NCI-H510A (cell line): ENCODE measurements around the gene TTLL9.

Source experiments
- DNase-seq: peaks from one replicate; lab custom pipeline; 2025; lab: John Stamatoyannopoulos, UW

TTLL9 gene

DNA sequence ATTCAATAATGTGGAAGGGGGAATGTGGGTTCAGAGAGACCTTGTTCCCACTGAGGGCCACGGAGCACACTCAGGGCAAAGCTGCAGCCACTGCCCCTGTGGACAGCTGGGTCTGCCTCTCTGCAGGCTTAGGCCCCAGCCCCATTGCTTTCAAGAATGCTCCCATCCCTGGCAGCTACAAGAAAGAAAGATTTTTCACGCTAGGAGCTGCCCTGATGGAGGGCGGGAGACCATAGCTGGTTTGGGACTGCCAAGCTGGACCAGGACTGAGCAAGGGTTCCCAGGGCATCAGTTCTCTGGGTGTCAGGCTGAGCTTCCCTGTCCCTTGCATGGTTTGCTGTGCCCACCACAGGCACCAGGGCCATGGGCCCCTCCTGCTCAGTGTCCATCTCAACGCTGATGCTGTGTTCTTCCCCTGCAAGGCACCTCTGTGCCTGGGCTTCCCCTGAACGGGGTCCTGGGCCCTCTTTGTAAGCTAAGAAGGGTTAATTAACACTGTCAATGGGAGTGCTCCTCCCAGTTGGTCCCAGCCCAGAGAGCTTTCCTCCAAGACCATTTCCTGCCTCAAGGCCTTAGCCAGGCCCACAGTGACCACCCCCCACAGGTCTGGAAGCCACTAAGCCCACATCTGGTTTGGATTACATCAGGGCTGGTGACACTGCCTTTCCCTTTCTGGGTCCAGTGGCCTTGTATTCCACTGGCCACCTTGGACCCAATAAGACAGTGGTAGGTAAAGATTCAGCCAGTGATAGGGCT is 33.4 kb upstream of the TTLL9 start:
- DNase-seq: no peak

GRCh38 chr20:31837896-31838397 is 32.5 kb upstream of the TTLL9 start:
- DNase-seq: no peak

GRCh38 chr20:31838646-31839292 is 31.7 kb upstream of the TTLL9 start:
- DNase-seq: no peak

DNA sequence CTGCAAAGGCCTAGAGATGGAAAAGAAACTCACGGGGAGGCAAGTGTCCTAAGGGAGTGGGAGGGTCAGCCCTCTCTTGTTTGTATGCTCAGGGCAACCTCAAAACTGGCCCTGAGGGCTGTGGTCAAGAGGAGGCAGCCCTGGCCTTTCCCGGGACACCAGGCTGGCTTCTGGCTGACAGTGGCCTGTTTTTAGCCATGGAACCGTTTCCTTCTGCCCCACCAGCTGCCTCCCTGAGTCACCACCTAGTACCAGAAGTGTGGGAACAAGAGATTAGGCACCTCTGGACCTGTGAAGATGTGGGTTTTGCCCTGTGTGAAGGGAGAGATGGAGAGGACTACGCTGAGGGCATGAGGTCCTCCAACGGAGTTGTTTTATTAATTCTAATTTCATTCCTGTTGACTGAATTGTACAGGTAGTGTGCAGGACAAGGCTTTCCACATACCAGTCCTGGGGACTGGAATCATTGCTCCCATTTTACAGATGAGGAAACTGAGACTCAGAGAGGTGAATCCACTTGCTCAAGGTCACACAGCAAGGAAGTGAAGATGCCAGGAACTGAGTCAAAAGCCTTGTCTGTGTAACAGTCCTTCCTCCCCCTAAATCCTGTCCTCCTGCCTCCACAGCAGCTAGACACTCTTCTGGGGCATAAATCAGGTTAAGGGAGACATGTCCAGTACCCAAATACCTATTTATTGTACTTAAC is 30.5 kb upstream of the TTLL9 start:
- no peak for DNase-seq

DNA sequence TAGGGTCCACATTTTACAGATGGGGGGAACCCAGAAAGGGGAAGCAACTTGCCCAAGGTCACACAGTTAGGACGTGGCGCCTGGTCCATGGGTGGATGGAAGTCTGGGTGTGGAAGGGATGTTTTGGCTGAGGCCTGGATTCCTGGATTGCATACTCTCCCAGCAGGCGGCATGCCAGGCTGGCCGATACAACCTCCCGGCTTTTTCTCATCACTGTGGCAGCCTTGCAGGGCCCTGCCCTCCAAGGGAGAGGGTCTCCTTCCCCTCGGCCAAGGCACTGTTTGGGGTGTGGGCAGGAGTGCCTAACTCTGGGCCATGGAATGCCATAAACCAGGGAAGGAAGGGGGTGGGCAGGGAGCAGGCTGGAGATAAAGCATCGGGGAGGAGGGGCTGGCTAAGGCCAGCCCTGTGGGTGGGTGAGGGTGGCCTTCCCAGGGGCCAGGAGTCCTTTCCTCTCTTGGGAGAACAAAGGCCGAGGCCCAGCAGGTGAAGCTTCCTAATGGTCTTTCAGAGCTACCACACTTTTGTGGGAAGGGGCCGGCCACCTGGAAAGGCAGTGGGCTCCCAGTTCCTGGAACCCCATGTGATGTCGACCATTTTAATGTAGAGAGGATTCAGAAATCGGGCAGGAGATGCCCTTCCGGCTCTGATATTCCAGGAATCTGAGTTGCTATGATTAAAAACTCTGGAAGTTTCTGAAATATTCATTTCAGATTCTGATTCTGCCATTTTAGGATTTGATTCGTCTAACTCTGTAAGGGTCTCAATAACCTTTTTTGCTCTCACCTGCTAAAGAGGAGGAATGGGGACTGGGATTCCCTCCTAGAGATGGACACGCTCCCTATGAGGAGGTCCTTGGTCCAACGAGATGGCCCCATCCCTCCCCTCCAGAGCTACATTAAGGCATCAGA is 29.3 kb upstream of the TTLL9 start:
- DNase-seq: no peak

GRCh38 chr20:31841928-31842327 is 28.5 kb upstream of the TTLL9 start:
- DNase-seq: no peak

DNA sequence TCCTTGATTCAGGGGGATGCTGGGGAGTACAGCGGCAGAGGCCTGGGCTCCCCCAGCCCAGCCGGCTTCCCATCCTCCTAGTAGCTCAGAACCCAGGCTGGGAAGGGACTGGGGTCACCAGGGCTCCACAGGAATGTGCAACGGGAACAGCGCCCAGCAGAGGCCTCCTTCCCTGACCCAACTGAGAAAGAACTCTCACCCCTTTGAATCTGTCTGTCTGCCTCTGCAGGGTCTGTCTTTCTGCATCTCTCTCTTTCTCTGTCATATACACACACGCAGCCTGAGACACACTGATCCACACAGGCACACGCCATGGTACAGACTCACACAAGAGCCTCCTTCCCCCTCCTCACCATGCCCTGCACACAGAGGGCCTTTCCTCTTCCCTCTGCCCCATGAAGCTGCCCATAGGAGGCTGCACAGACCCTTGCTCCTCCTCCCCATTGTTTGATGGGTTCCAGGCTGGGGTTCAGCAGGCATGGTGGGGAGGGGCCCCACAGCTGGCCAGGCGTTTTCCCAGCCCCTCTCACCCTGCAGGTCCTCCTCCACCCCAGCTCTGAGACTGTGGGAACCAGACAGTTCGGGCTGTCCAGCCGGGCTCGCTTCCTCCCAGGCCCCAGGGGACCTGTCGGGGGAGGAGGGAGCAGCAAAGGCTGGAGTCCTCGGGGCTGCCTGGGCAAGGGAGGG is 27.8 kb upstream of the TTLL9 start:
- no peak for DNase-seq

- DNase-seq: no peak
Observed at GRCh38 chr20:31843288-31843687, 27.1 kb upstream of the TTLL9 start.

- no peak for DNase-seq
Observed at GRCh38 chr20:31843881-31844280, 26.6 kb upstream of the TTLL9 start.

DNA sequence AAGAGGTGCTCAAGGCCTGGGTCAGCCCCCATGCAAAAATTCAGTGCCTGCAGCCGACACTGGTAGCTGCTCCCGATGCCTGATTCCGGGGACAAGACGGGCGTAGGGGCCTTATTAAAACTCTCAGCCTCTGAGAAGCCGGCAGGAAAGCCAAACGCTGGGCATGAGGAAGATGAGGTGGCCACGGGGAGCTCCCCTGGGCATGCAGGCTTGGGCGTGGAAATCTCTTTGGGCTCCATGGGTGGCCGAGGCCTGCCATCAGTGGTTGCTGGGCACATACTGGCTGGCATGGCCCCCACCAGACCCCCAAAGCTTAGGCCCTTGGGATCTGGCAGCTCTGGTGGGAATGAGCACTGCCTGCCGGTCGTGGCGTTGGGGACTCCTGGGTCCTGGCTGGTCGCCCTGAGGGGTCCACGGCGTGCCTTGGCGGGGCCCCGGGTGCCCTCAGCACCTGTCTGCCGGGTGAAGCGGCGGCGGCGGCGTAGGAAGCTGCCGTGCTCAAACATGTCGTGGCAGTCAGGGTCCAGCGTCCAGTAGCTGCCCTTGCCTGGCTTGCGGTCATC is 25.6 kb upstream of the TTLL9 start:
- DNase-seq: no peak

DNA sequence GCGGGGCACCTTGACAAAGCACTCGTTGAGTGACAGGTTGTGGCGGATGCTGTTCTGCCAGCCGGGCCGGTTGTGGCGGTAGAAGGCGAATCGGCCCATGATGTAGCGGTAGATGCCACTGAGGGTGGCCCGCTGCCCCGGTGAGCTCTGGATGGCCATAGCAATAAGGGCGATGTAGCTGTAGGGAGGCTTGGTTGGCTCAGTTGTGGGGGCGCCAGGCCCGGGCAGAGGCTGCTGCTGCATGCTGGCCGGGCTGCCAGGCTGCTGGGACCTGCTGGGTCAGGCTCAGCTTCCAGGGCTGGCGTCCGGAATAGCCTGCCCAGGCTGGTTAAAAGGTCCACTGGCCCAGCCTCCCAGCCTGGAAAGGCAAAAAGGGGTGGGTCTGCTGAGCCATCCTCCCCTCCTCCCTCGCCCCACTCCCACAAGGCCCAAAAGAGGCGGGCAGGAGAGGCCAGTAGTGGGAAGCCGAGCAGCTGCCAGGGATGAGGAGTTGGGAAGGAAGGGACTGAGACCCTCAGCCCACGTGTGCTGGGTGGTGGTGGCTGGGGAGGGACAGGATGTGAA is 25.1 kb upstream of the TTLL9 start, which contains the start of gene FOXS1:
Gene FOXS1, minus strand, starts transcription at position 305 of the 564 bp plus-strand sequence. Its CDS starts 62 bp downstream, at position 243.
- no peak for DNase-seq

DNA sequence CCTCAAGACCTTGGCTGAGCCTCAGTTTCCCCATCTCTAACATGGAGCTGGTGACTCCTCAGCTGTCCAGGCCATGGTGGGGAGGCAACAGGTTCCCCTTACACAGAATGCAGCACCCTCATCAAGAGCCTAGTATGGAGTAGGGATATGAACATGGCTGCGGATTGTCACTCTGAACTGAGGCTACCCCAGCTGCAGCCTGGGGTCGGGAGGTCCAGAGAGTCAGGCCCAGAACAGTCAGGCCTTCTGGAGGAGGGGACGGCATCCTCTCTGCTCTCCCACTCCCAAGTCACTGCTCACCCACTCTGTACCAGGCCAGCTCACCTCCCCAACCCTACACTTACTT is 23.7 kb upstream of the TTLL9 start:
- no peak for DNase-seq

GRCh38 chr20:31848088-31848999 is 22.1 kb upstream of the TTLL9 start:
- DNase-seq: no peak

GRCh38 chr20:31849306-31849930 is 21.0 kb upstream of the TTLL9 start:
- DNase-seq: peak; percentile 84

- no peak for DNase-seq
Observed at GRCh38 chr20:31851240-31851955, 19.0 kb upstream of the TTLL9 start.

DNA sequence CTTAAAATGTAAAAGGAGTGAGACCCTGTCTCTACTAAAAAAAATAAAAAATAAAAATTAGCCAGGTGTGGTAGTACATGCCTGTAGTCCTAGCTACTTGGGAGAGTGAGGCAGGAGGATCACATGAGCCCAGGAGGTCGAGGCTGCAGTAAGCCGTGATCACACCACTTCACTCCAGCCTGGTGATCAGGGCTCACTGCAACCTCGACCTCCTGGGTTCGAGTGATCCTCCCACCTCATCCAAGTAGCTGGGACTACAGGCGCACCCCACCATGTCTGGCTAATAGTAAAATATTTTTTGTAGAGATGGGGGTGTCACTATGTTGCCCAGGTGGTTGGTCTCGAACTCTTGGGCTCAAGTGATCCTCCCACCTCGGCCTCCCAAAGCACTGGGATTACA is 17.0 kb upstream of the TTLL9 start:
- no peak for DNase-seq

DNA sequence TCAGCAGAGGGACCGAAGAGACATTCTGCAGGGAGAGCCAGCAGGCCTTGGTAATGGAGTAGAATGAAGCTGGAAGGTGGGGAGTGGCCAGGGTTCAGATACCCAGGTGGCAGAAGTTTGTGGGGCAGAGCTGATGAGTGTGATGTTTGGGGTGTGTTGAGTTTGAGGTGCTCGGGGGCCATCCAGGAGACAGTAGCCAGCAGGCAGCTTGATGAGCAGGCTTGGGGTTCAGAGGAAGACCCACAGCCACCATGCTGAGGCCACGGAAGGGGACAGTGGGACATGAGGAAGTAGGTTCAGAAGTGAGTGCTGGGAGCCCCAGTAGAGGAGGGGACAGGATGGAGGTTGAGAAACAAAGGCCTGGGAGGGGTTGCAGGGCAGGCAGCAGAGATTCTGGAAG is 13.9 kb upstream of the TTLL9 start:
- no peak for DNase-seq
